Activated CD4-positive, alpha-beta T cell treated with anti-CD3 and anti-CD28 coated beads, Interleukin-2, amount 10 ng/mL, durations not matched to agents 7 days and 5 days (primary cell): Measurements from ENCODE around the gene NEK8. TPM values are rescaled to one million over a fixed set of nuclear protein-coding genes. Genes with fewer than 3 reads are reported as not detected.
"Not testable (repeated sequence)": the region's sequence is repeated elsewhere in the genome, so short reads cannot be mapped to it uniquely, and the experiment has no call there.

Experiments
- CTCF ChIA-PET: fragments of 350-600 bp; sonication (Branson Sonifier 250); formaldehyde crosslinking; loops from one replicate; lab custom pipeline; 2021; ENCODE audit warnings: antibody characterized with exemption; lab: Charles Lee
- POLR2A ChIA-PET: fragments of 350-600 bp; sonication (Branson Sonifier 250); formaldehyde crosslinking; loops from one replicate; lab custom pipeline; 2021; ENCODE audit warnings: antibody characterized with exemption; lab: Charles Lee
- DNase-seq: peaks from one replicate; pipeline ENCODE4 v3.0.0-alpha.2; 2020
- H3K27ac Mint-ChIP-seq: one replicate; pipeline ENCODE4 v1.8.0; 2021; ENCODE audit warnings: mild to moderate bottlenecking, moderate library complexity, mixed read lengths
- H3K27me3 Mint-ChIP-seq: one replicate; pipeline ENCODE4 v1.8.0; 2021; ENCODE audit warnings: mixed read lengths
- H3K36me3 Mint-ChIP-seq: one replicate; pipeline ENCODE4 v1.8.0; 2021; ENCODE audit warnings: low read depth, mixed read lengths
- H3K4me1 Mint-ChIP-seq: one replicate; pipeline ENCODE4 v1.8.0; 2021; ENCODE audit warnings: mixed read lengths
- H3K4me3 Mint-ChIP-seq: one replicate; pipeline ENCODE4 v1.8.0; 2021; ENCODE audit warnings: mild to moderate bottlenecking, moderate library complexity, mixed read lengths
- H3K9me3 Mint-ChIP-seq: one replicate; pipeline ENCODE4 v1.8.0; 2021; ENCODE audit warnings: mixed read lengths
- total RNA-seq, 2 experiments: library from RNA; stranded (reverse); gene quantifications; one replicate each; pipeline ENCODE4 v1.2.3, GENCODE V29; 2021

Gene NEK8
- total RNA-seq, 2 experiments from 2014 or later: 7.3 TPM

- POLR2A ChIA-PET: no interaction called here
- Mint-ChIP-seq H3K36me3 (peaks cover 51% of the 10 kb centered on the region), H3K4me1 (peaks cover 77% of the 10 kb centered on the region), H3K9me3 (no peaks in the 10 kb centered on the region), H3K4me3 (peak overlapping the region; percentile 95), H3K27ac (peak overlapping the region; percentile 44), H3K27me3 (no peaks in the 10 kb centered on the region)
- CTCF ChIA-PET: interaction anchor here (0.7 to 2.4 kb wide), 2 partner anchors 22 to 230 kb away, joined by 3 to 7 read pairs; no protein-coding TSS in a partner anchor
- DNase-seq: no peak
These were observed 6.0 kb upstream of the NEK8 start for GRCh38 chr17:28722417-28723158.

GRCh38 chr17:28723159-28723835 is 5.3 kb upstream of the NEK8 start:
- Mint-ChIP-seq H3K27ac (peak overlapping the region; percentile 71), H3K4me3 (no peak overlapping the region), H3K4me1 (peaks cover 77% of the 10 kb centered on the region), H3K27me3 (no peaks in the 10 kb centered on the region), H3K36me3 (peaks cover 51% of the 10 kb centered on the region), H3K9me3 (no peaks in the 10 kb centered on the region)
- ChIA-PET CTCF (interaction anchor here (1.1 kb wide), 1 partner anchor 27 kb away, joined by 3 read pairs; no protein-coding TSS in a partner anchor), POLR2A (no interaction called here)
- DNase-seq: no peak

- peaks cover 51% of the 10 kb centered on the region for H3K36me3 Mint-ChIP-seq
- H3K4me1 Mint-ChIP-seq: peaks cover 74% of the 10 kb centered on the region
- POLR2A ChIA-PET: not testable (repeated sequence)
These were observed 4.6 kb upstream of the NEK8 start for GRCh38 chr17:28723836-28724499.

DNA sequence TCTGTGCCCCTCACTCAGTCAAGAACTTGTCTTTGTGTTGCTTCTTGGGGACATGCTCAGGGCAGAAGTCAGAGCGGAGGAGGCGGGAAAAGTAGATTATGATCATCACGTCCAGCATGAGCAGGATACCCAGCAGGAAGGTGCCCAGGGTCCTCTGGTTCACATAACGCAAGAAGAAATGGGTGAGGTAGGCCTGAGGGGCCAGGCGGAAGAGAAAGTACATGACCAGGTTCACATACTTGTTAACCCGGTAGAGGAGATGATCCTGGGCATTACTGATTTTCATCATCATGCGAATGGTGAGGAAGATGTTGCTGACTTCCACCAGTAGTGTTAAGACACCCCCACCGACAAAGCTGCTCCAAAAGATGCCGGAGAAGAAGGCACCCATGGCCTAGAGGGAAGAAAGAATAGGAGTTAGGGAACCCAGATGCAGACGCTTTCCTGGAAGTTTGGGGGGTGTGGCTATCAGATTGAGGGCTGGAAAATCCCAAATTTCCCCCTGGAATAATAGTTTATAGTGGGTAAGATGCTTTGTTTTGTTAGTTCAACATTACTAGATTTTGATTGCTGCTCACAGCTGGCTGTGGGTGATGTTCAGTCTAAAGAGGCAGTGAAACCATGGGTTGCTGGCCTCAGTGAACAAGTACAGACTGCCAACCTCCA is 4.0 kb upstream of the NEK8 start:
- no peaks in the 10 kb centered on the region for H3K9me3 Mint-ChIP-seq
- DNase-seq: no peak
- H3K36me3 Mint-ChIP-seq: peaks cover 51% of the 10 kb centered on the region
- H3K27me3 Mint-ChIP-seq: no peaks in the 10 kb centered on the region
- peak overlapping the region; percentile 86 for H3K27ac Mint-ChIP-seq
- ChIA-PET POLR2A (no interaction called here), CTCF (interaction anchor here (0.5 to 11.5 kb wide), 5 partner anchors 11 to 1086 kb away, joined by 3 to 420 read pairs (median 3); partner anchors contain the start of genes PROCA1 and TRAF4)
- peaks cover 74% of the 10 kb centered on the region for H3K4me1 Mint-ChIP-seq
- H3K4me3 Mint-ChIP-seq: peak overlapping the region; percentile 84

More at GRCh38 chr17:28723836-28724499, 4.6 kb upstream of the NEK8 start:
- Mint-ChIP-seq H3K27ac (peak overlapping the region; percentile 71), H3K4me3 (peak overlapping the region; percentile 5)
- CTCF ChIA-PET: interaction anchor here (1.1 kb wide), 1 partner anchor 26 kb away, joined by 3 read pairs; no protein-coding TSS in a partner anchor
- not testable (repeated sequence) for H3K27me3 Mint-ChIP-seq, DNase-seq, H3K9me3 Mint-ChIP-seq

GRCh38 chr17:28725166-28725659 is 3.4 kb upstream of the NEK8 start:
- Mint-ChIP-seq H3K9me3 (no peaks in the 10 kb centered on the region), H3K27me3 (no peaks in the 10 kb centered on the region), H3K27ac (peak overlapping the region; percentile 86), H3K36me3 (peaks cover 46% of the 10 kb centered on the region), H3K4me1 (peaks cover 75% of the 10 kb centered on the region), H3K4me3 (peak overlapping the region; percentile 84)
- no peak for DNase-seq
- ChIA-PET CTCF (interaction anchor here (0.5 to 11.5 kb wide), 6 partner anchors 12 to 1085 kb away, joined by 3 to 420 read pairs (median 10); partner anchors contain the start of genes PROCA1 and TRAF4), POLR2A (no interaction called here)

GRCh38 chr17:28725660-28726225 is 2.8 kb upstream of the NEK8 start:
- CTCF ChIA-PET: interaction anchor here (0.6 to 11.5 kb wide), 29 partner anchors 9 to 420 kb away, joined by 3 to 420 read pairs (median 10); partner anchors contain the start of genes DHRS13, FLOT2, PHF12 and PIGS
- peaks cover 41% of the 10 kb centered on the region for H3K36me3 Mint-ChIP-seq
- peak overlapping the region; percentile 84 for H3K4me3 Mint-ChIP-seq
- H3K4me1 Mint-ChIP-seq: peaks cover 72% of the 10 kb centered on the region
- H3K27me3 Mint-ChIP-seq: no peaks in the 10 kb centered on the region
- peak; percentile 30 for DNase-seq
- POLR2A ChIA-PET: interaction anchor here (1.5 kb wide), 1 partner anchor 20 kb away, joined by 6 read pairs; no protein-coding TSS in a partner anchor
- H3K9me3 Mint-ChIP-seq: no peaks in the 10 kb centered on the region
- peak overlapping the region; percentile 86 for H3K27ac Mint-ChIP-seq

DNA sequence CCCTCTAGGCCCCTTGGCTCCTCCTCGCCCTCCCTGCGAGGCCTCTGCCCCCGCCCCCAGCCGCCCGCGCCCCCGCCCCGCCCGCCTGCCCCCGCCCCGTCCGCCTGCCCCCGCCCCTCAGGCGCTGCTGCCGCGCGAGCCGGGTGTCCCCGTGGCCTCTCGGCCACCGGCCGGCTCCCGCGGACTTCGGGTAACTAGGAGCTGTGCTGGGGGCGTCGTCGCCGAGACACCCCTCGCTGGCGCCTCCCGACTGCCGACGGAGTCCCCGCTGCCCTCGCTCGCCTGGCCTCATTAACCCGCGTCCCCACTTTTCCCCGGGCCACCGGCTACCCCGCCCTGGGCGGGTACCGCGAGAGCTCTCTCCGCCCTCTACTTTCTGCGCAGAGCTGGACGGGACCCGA is 2.4 kb upstream of the NEK8 start, which contains the start of gene TLCD1:
Gene TLCD1, minus strand, starts transcription at position 8 of the 401 bp plus-strand sequence. CDS start 136 bp downstream, outside the sequence.
- CTCF ChIA-PET: interaction anchor here (0.5 to 11.5 kb wide), 51 partner anchors 9 to 422 kb away, joined by 3 to 420 read pairs (median 6); partner anchors contain the start of genes DHRS13, FLOT2, PHF12 and PIGS
- Mint-ChIP-seq H3K4me3 (peak within 1 kb of the TSS; percentile 90), H3K4me1 (peaks cover 69% of the 10 kb centered on the region), H3K27me3 (no peaks in the 10 kb centered on the region), H3K36me3 (peaks cover 36% of the 10 kb centered on the region), H3K27ac (peak within 1 kb of the TSS; percentile 99), H3K9me3 (no peaks in the 10 kb centered on the region)
- POLR2A ChIA-PET: interaction anchor here (0.7 to 1.5 kb wide), 4 partner anchors 17 to 25 kb away, joined by 3 to 6 read pairs (median 4); partner anchors contain the start of gene TRAF4
- peak; percentile 66 for DNase-seq

- ChIA-PET CTCF (interaction anchor here (0.5 to 11.5 kb wide), 61 partner anchors 7 to 422 kb away, joined by 3 to 420 read pairs (median 5); partner anchors contain the start of genes BLTP2, DHRS13, FLOT2 and PHF12), POLR2A (interaction anchor here (0.6 to 1.5 kb wide), 6 partner anchors 17 to 225 kb away, joined by 3 to 6 read pairs (median 4); partner anchors contain the start of gene TRAF4)
- Mint-ChIP-seq H3K4me3 (peak overlapping the region; percentile 90), H3K27me3 (no peaks in the 10 kb centered on the region), H3K36me3 (peaks cover 31% of the 10 kb centered on the region), H3K4me1 (peaks cover 63% of the 10 kb centered on the region), H3K9me3 (no peaks in the 10 kb centered on the region), H3K27ac (peak overlapping the region; percentile 99)
- DNase-seq: peak; percentile 93
These were observed 1.7 kb upstream of the NEK8 start for GRCh38 chr17:28726627-28727491.

GRCh38 chr17:28729950-28730330 is 1.4 kb downstream of the NEK8 start:
- CTCF ChIA-PET: interaction anchor here (1.0 to 11.5 kb wide), 5 partner anchors 10 to 219 kb away, joined by 5 to 420 read pairs (median 32); partner anchors contain the start of genes DHRS13, PROCA1, RPL23A and TRAF4

DNA sequence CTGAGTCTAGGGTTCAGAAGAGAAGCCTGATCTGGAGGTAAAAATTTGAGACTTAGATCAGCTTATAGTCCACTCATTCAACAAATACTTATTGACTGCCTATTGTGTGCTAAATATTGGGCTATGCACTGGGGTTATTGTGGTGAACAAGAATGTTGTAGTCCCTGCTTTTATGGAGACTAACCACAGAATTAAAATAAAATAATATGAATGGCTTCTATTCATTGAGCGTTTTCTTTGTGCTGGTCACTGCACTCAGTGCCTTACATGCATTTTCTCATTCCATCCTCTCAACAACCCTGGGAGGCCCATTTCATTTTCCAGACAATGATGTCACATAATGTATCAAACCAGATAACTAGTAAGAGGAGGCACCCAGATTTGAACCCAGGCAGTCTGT is 4.8 kb downstream of the NEK8 start:
- POLR2A ChIA-PET: no interaction called here
- no peak for DNase-seq
- Mint-ChIP-seq H3K36me3 (peaks cover 3% of the 10 kb centered on the region), H3K4me1 (peaks cover 15% of the 10 kb centered on the region), H3K27me3 (no peaks in the 10 kb centered on the region), H3K4me3 (no peak overlapping the region), H3K27ac (no peak overlapping the region), H3K9me3 (no peaks in the 10 kb centered on the region)
- CTCF ChIA-PET: interaction anchor here (11.5 kb wide), 1 partner anchor 14 kb away, joined by 420 read pairs; the partner anchor contains the start of gene TRAF4

More at GRCh38 chr17:28729950-28730330, 1.4 kb downstream of the NEK8 start:
- DNase-seq: no peak
- POLR2A ChIA-PET: no interaction called here
- Mint-ChIP-seq H3K36me3 (peaks cover 4% of the 10 kb centered on the region), H3K4me1 (peaks cover 35% of the 10 kb centered on the region), H3K4me3 (no peak overlapping the region), H3K9me3 (no peaks in the 10 kb centered on the region), H3K27me3 (no peaks in the 10 kb centered on the region), H3K27ac (peak overlapping the region; percentile 15)
